Kasumi-1 (cell line): ENCODE data around the gene HTRA2.
A peak's percentile ranks its signal among the peaks of the same experiment; 100 is the strongest.

ENCODE experiments used
- DNase-seq, 2 experiments: peaks; one replicate each; lab custom pipeline; 2025; lab: John Stamatoyannopoulos, UW

Gene HTRA2

DNA sequence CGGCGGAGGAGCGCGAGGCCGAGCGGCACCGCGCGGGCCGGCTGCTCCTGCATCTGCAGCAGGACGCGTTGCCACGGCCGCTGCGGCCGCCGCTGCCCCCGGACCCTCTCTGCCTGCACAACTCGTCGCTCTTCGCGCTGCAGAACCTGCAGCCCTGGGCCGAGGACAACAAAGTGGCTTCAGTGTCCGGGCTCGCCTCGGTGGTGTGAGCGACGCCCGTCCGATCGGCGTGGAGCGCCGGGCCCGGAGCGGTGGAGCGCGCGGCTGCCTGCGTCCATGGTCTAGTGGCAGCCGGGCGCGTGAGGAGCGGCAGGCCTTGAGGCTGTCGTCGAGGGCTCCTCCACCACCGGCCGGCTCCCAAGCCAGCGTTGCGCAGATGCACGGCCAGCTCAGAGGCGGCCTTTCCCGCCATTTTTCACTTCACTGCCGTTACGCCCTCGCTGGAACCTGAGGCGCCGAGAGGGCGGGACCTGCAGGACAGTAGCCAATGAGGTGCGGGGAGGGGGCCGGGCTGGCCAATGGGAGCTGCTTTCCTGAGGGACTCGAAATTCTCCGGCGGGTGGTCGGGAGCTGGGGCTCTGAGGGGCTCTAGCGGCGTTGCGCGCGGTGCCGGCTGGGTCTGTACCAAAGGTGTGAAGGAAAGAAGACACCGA, 13.6 kb upstream of the HTRA2 start:
- DNase-seq: no peak

DNA sequence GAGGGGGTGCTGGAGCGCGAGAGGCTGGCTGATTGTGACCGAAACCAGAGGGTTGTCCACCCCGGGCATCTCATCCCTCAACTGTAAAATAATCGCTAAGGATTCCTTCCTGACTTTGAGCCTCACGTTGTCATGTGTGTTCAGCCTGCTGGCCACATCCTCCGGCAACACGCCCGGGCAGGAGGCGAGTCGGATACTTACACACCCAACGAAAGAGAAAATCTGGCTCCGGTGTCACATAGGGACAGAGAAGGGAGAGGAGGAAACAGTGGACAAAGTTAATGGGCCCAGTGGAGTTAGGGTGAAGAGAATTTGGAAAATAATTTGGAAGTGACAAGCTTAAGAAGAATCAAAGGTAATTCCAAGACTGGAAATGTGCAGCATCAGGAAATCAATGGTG, 13.1 kb upstream of the HTRA2 start:
- no peak for DNase-seq

DNA sequence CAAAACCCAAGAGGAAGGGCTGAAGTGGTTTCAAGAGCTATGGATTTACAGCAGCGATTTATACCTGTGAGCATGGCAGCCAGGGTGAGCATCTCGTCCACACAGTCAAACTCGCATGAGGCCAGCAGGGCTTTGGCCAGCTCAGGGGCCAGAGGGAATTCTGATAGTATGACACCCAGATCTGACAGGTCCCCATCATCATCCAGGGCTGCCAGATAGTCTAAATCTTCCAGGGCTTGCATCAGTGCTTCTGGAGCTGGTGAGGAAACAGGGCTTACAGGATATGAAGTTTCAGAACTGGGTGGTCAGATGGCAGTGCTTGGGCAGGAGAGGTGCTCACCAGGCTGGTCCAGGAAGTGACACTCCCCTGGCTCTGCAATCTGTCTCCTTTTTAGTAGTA, 7.2 kb upstream of the HTRA2 start:
- DNase-seq: no peak

DNA sequence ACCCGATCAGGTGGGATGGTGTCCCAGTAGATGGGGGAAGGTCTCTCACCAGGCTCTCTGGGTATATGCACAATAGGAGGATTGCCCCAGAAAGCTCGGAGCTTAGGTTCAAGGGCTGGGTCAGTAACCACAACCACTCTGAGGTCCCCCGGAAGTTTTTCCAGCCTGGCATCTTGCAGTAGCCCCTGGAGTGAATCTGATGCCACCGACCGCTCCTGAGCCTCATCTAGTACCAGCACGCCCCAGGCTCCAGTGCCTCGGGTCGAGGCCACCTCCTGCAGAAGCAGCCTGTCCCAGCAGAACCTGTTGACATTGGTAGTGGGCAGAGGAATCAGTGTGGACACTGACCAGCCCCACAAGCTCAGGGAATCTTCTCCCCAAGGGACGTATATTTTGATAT, 5.7 kb upstream of the HTRA2 start:
- no peak for DNase-seq

DNA sequence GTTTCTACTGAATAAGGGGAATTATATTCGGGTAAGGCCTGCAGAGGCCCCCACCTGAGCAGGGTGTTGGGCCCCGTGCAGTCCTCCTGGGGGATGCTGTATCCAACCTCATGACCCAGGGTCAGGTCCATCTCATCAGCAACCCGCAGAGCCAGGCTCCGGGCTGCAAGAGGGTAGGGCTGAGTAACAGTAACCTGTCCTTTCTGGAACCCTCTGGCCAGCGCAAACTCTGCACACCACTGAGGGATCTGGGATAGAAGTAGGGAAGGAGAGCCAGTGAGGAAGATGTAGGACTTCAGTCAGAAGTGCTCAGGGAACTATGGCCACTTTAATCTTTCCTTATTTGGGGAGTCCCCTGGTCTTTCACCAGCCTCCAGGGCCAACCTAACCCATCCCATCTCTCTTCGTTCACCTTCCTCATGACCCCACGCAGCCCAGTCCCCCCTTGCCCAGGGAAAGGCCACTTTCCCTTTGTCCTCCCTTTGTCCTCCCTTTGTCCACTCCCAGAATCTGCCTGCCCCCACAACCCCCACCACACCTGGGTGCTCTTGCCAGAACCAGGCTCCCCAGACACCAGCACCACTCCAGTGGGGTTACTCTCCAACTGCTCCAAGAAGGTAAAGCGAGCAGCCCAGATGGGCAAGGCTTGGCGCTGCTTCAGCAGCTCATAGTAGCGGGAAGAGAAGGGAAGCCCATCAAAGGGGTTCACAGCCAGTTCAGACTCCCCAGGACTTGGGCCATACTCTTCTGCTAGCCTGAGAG, 4.6 kb upstream of the HTRA2 start:
- no peak for DNase-seq

DNA sequence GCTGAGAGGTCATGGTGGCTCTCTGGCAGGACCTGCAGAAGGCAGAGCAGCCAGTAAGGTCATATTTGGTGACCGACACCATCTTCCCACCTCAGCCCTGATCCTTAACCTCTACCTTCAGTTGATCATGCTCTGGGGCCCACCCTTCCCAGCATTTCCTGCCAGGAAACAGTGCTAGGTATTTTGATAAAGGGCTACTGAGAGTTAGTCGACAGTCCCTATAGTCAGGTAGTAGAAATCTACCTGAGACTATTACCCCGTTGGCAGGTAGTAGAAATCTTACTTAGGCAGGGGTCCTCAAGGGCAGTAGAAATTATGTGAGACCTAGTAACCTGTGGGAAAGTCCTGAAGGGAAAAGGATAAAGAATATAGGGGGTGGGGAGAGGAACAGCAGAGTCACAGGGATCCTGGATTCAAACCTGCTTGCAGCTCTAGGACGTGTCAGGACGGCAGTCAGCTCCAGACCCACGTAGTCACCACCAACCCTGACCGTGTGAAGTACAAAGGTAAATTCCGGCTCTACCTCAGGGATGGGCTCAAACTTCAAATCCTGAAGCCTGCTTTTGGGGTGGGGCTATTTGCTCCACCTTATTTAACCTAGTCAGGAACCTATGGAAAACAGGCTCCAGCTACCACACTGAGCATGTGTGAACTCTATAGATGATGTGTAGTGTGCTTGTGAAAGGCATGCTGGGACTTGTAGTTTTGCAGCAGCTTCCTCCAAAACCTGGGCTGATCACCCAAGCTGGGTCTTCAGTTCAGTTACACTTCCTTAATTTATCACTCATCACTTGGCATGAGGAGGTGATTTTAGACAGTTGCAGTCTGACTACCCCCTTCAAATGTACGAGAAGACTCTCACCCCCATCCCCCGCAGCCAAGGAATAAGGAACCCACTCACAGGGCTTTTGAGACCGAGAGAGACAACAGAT, 3.8 kb upstream of the HTRA2 start, which contains the start of gene DQX1:
DQX1 (minus strand) TSS at position 515 of the 932 bp plus-strand sequence; CDS start at position 13, 502 bp downstream.
- DNase-seq: peak; percentile 68 to 75

DNA sequence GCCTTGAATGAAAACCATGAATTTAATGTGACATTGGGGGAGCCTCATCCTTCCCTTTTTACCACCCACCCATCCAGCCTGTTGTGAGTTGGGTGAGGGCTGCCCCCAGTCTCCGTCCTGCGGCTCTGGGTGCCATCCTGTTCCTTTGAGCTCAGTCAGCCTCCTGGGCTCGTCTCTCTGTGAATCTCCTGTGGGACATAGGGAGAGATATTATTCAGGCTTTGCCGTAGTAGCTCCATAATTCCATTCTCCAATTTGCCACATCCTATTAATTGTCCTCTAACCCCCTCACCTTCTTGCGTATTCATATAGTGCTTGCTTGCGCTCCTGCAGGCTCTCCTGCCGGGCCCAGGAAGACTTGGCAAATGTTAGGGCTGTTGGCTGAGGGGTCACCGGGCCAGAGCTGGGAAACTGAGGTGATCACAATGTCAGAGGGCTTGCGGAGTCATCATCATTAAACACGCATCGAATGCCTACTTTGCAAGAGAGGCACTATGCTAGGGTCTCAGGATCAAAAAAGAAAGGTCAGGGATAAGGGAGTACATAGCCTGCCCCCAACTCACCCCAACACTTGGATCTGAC, 3.0 kb upstream of the HTRA2 start:
- DNase-seq: no peak

DNA sequence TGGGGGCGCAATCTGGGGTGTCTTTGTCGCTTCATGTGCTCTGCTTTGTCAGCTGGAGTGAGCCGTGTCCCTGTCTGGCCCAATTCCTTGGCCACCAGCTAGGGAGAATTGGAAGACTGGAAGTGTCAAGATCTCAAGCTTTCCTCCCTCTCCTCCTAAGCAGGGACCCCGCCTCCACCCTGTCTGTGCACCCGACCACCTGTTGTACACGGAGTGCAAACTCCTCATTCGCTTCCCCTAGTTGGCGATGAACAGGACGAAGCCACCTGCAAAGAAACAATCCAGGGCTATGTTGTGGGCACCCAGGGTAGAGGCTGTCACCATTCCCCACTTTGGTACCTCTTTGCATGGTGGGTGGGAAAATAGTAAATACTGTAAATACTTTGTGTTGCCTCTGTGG, 2.0 kb upstream of the HTRA2 start:
- no peak for DNase-seq

DNA sequence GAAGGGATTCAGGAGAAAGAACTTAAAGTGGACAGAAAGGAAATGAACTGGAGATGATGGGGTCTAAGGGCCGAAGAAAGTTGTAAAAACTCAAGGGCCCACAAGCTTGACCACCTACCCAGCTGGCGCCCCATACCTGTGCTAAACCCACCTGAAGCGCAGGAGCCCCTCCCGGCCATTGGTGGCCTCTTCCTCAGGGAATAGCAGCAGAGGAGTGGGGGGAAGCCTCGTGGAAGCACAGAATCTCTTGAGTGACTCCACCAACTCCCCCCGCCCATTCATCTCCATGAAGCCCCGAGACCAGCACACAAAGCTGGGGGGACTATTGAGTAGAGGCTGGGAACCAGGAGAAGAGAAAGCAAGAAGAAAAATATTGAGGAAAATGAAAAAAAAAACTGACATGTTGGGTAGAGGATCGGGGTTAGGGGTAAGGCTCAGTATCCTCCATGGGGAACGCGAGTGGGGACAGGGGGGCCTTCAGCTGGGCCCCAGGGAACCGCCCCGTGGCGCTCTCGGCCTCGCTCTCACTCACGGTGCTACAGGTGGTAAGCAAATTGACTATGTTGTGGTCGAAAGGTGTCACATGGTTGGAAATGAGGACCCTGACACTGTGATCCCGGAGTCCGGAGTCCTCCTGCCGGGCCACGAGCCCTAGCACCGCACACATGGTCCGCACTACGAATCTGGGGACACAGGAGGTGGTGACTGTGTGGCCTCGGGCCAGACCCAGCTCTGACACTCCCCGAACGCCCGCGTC, 955 bp upstream of the HTRA2 start:
- DNase-seq: no peak

DNA sequence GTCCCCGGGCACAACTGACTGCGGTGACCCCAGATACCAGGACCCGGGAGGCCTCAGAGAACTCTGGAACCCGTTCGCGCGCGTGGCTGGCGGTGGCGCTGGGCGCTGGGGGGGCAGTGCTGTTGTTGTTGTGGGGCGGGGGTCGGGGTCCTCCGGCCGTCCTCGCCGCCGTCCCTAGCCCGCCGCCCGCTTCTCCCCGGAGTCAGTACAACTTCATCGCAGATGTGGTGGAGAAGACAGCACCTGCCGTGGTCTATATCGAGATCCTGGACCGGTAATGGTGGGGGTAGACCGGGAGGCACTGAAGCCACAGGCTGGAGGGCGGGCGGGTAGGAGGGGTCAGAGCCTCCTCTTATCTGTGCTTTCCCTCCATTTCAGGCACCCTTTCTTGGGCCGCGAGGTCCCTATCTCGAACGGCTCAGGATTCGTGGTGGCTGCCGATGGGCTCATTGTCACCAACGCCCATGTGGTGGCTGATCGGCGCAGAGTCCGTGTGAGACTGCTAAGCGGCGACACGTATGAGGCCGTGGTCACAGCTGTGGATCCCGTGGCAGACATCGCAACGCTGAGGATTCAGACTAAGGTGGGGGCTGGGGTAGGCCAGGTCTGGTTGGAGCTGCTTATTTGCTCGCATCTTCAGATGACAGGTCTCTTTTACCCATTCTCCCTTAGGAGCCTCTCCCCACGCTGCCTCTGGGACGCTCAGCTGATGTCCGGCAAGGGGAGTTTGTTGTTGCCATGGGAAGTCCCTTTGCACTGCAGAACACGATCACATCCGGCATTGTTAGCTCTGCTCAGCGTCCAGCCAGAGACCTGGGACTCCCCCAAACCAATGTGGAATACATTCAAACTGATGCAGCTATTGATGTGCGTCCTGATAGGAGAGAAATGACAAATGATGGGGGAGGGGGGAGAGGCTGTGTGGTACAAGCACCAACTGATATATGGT, 780 bp downstream of the HTRA2 start:
- DNase-seq: peak; percentile 51 to 54

DNA sequence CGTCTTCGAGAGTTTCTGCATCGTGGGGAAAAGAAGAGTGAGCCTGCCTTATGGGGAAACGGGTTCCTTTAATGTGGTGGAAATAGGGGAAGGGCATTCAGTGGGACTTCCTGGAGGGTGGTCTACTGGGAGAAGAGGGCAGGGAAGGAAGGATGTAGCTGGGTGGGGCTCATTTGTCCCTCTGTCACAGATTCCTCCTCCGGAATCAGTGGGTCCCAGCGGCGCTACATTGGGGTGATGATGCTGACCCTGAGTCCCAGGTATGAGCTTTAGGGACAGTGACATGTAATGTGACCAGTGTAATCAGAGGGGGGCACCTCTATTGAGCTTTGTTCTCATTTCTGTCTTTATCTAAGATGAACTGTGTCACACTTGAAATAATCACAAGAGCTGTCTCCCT, 1.9 kb downstream of the HTRA2 start:
- no peak for DNase-seq

DNA sequence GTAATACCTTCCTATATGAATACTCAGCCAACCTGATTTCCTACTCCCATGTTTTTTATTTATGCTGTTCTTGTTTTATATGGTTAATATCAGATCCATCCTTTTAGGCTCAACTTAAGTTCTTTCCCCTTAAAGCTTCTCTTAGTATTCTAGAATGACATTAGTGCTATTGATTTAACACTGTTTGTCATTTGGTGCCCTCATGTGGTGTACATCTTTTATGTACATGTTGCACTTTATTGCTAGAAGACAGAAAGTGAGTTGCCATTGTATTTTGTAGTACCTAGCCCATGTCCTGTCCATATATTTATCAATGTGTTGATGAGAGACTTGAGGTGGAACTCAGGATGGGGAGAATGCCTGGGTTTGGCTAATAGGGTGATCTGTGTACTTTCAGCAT, 2.5 kb downstream of the HTRA2 start:
- peak; percentile 45 to 66 for DNase-seq

DNA sequence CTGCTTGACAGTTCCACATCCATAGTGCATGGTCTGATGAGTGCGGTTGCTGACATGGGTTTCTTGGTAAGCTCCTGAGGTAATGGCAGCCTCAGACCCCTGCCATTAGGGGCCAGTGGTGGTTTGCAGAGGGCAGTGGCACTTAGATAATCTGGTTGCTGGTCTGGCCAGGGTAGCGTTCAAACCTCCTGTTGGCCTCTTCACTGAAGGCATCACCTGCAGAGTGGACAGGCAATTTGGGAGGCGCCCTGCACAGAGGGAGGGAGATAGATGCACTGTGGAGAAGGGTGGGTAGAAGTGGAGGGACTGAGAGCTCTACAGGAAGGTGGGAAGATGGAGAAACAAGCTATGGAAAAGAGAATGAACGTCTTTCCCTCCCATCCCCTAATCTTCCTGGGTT, 3.7 kb downstream of the HTRA2 start:
- DNase-seq: no peak

DNA sequence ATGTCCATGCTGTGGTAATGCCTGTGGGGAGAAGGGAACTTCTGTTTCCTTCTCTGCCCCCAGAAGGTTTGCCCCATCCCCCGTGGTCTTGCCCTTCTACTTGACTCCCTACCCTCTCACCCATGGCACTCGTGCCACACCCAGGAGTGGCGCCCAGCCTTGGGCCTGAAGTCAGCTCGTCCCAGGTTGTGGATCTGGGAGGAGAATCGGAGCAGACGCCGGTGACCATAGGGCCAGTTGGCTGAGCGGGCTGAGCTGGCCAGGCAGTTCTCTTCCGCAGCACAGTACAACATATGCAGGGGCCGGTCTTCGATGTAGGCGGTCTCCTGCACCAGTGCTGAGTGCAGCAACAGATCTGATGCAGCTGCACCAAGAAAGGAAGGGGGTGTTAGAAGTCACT, 4.7 kb downstream of the HTRA2 start:
- DNase-seq: no peak

DNA sequence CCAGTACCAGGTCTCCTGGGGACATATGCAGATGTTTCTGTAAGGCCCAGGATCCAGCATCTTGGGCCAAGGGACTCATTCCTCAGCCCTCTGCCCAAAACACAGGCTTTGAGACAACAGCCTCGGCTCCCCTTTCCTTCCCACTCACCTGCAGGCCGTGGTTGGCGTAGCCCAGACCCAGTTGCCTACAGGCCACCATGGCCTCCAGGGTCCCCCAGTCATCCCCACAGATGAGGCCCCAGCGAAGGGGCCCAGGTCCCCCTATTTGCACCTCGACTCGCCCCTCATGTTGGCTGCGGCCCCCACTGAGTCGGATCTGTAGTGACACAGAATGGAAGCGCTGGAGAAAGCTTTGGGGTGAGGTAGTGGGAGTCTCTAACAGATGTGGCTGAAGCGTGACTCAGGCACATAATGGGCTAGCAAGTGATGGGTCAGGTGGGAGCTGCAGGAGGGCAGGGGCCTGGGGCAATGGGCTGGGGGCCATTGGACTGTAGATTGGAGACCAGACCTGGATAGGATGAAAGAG, 5.8 kb downstream of the HTRA2 start:
- no peak for DNase-seq

DNA sequence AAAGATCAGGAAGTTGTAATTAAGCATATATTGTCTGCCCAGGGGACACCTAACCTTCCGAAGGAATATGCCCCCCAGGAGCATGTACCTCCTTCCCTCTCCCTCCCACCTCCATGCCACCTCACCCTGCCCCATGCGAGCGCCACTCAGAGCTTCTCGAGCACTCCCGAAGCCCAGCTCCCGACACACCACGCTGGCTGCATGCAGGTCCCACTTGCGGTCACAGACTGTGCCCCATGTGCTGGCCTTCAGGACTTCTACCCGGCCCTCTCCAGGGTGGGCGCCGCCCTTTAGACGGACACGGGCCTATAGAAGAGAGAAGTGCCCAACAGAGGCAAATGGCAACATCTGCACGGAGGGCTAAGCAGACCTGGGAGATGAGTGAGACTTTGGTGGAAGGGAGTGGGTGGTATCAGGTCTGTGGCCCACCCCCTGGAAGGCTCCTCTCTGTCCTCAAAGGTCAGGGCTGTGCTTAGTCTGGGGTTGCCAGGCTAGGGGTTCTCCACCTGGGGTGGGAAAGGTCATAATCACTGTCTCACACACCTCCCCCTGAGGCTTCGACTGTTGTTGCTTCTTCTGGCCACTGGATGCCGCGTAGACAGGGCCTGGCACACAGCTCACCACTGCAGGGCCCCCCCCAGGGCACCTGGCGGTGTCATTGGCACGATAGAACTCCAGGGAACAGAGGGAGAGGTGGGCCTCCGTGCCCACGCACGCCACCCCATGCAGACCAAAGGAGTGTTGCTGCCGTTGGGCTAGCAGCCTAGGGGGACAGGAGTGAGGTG, 6.6 kb downstream of the HTRA2 start:
- DNase-seq: no peak

DNA sequence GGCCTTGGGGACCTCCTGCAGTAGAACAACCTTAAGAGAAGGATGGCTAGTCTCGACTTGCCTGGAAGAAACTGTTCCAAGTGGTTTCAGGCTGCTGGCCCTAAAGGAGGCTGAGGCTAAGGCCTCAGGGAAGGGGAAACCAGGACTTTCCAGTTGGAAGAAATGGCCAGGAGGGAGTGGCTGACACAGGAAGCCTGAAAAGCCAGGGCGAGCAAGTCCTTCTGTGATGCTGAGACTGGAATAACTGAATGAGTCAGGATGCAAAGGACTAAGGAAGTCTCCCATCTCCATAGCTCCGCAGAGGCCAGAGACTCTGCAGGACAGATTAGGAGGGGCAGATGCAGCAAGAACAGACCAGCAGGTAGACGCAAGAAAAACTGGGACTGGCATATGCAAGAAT, 7.4 kb downstream of the HTRA2 start:
- DNase-seq: no peak

DNA sequence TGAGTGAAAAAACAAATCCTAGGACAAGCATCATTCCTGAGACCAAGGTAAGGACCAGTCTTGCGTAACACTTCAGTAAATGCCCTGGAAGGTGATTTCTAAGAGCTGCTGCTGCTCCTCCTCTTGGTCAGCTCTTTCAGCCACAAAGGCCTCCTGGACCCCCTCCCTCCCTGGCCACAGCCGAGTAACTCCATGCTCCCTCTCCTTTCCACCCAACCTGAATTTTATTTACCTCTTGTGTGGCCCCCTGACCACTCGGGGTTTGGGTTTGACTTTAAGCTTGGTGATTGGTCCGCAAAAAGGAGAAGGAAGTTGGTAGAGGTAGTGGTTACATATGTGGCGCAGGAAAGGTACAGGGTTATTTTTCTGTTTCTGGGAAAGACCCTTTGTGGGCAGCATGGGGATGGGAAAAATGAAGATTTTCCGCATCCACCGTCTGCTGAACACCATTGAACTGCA, 9.2 kb downstream of the HTRA2 start:
- no peak for DNase-seq

DNA sequence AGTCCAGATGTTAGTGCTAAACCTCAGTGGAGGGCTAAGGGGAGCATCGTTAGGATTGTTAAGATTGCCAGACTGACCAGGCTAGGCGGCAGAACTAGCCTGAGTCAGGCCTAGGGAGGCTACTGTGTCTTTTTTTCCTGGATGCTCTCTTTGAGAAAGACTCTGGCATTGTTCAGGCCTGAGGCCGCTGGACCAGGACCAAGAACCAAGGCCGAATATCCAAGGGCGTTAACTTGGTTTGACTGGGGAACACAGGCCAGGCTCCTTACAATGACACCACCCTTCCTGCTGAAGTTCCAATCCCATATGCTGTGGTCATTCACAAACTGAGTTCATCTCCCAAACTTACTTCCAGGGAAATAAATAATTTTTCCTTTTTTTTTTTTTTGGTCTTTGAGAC, 10.6 kb downstream of the HTRA2 start:
- DNase-seq: no peak
